Activated CD4-positive, CD25-positive, alpha-beta regulatory T cell treated with anti-CD3 and anti-CD28 coated beads, Interleukin-2, amount 50 U/mL, for 16 hours (primary cell): ENCODE data around the gene SLC19A3.
"Not testable (repeated sequence)": the region's sequence is repeated elsewhere in the genome, so short reads cannot be mapped to it uniquely, and the experiment has no call there.

Experiments
- DNase-seq: peaks from one replicate; pipeline ENCODE4 v3.0.0-alpha.2; 2020; ENCODE audit warnings: low read depth, low spot score

SLC19A3 gene

GRCh38 chr2:227703280-227703732 lies 14.5 kb downstream of the SLC19A3 start:
- DNase-seq: no peak

GRCh38 chr2:227701556-227701955 lies 16.3 kb downstream of the SLC19A3 start:
- no peak for DNase-seq

- DNase-seq: no peak
Measured at GRCh38 chr2:227696990-227697679, 20.7 kb downstream of the SLC19A3 start.

- DNase-seq: no peak
Measured at GRCh38 chr2:227687189-227687588, 30.6 kb downstream of the SLC19A3 start.

GRCh38 chr2:227684258-227684657 lies 33.6 kb downstream of the SLC19A3 start:
- DNase-seq: no peak

GRCh38 chr2:227677928-227678327 lies 39.9 kb downstream of the SLC19A3 start:
- no peak for DNase-seq

- no peak for DNase-seq
Measured at GRCh38 chr2:227674485-227674884, 43.3 kb downstream of the SLC19A3 start.

GRCh38 chr2:227673620-227674019 lies 44.2 kb downstream of the SLC19A3 start:
- not testable (repeated sequence) for DNase-seq

GRCh38 chr2:227671170-227671905 lies 46.5 kb downstream of the SLC19A3 start:
- no peak for DNase-seq

GRCh38 chr2:227666631-227667170 lies 51.1 kb downstream of the SLC19A3 start, which contains the start of gene SCYGR5:
SCYGR5 (plus strand) TSS chr2:227666804; CDS start chr2:227666804, 0 bp downstream.
- DNase-seq: not testable (repeated sequence)

- no peak for DNase-seq
Measured at GRCh38 chr2:227665189-227665940, 52.5 kb downstream of the SLC19A3 start.

- no peak for DNase-seq
Measured at GRCh38 chr2:227661827-227662226, 56.0 kb downstream of the SLC19A3 start.

GRCh38 chr2:227661025-227661649 lies 56.7 kb downstream of the SLC19A3 start:
- no peak for DNase-seq

GRCh38 chr2:227657199-227657845 lies 60.5 kb downstream of the SLC19A3 start:
- no peak for DNase-seq

- no peak for DNase-seq
Measured at GRCh38 chr2:227655454-227655853, 62.4 kb downstream of the SLC19A3 start.

GRCh38 chr2:227654426-227654825 lies 63.4 kb downstream of the SLC19A3 start:
- DNase-seq: no peak

GRCh38 chr2:227653419-227653818 lies 64.4 kb downstream of the SLC19A3 start:
- no peak for DNase-seq

GRCh38 chr2:227643990-227644551 lies 73.8 kb downstream of the SLC19A3 start:
- no peak for DNase-seq

- no peak for DNase-seq
Measured at GRCh38 chr2:227642656-227643055, 75.2 kb downstream of the SLC19A3 start.

GRCh38 chr2:227634201-227634600 lies 83.6 kb downstream of the SLC19A3 start:
- no peak for DNase-seq
